Fibroblast of lung (primary cell): Measurements from ENCODE around the gene TUBA4B.

Experiments
- EZH2 ChIP-seq: IDR thresholded peaks from 2 replicates; pipeline ENCODE4 v1.5.1; 2012; ENCODE audit warnings: low read length, control low read depth, mild to moderate bottlenecking; ENCODE audit errors: missing control alignments
- TF ChIP-seq, protein P1 (sequence below), 2 donors: IDR thresholded peaks in 1 of 2; conservative IDR thresholded peaks in 1 of 2; 1 replicate in 1 of 2; 2 replicates in 1 of 2; pipeline ENCODE4 v1.5.1; 2011 to 2012; ENCODE audit warnings: low read length in 2 of 2, control low read depth in 1 of 2, inconsistent platforms in 1 of 2, low read depth in 1 of 2, mild to moderate bottlenecking in 1 of 2

DNA sequence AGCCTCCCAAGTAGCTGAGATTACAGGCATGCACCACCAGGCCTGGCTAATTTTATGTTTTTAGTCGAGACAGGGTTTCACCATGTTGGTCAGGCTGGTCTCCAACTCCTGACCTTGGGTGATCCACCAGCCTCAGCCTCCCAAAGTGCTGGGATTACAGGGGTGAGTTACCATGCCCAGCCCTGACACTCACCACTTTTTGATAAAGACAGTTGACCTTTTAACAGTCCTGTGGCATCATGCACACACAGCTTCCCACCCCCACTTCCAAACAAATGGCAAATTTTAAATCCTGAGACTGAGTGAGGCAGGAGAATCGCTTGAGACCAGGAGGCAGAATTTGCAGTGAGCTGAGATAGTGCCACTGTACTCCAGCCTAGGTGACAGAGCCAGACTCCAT, 20.0 kb downstream of the TUBA4B start:
- TF ChIP-seq, protein P1, sequence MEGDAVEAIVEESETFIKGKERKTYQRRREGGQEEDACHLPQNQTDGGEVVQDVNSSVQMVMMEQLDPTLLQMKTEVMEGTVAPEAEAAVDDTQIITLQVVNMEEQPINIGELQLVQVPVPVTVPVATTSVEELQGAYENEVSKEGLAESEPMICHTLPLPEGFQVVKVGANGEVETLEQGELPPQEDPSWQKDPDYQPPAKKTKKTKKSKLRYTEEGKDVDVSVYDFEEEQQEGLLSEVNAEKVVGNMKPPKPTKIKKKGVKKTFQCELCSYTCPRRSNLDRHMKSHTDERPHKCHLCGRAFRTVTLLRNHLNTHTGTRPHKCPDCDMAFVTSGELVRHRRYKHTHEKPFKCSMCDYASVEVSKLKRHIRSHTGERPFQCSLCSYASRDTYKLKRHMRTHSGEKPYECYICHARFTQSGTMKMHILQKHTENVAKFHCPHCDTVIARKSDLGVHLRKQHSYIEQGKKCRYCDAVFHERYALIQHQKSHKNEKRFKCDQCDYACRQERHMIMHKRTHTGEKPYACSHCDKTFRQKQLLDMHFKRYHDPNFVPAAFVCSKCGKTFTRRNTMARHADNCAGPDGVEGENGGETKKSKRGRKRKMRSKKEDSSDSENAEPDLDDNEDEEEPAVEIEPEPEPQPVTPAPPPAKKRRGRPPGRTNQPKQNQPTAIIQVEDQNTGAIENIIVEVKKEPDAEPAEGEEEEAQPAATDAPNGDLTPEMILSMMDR (conservative IDR thresholded peaks at IDR 0.05 in 1 of 2, IDR thresholded peaks at IDR 0.05 in 1 of 2; ENCODE audit: low read depth in 1 of 2, low read length in 2 of 2), result no peak
- TF ChIP-seq EZH2, result no peak
